Measurements from ENCODE around the gene SLC2A13. TPM values are rescaled to one million over a fixed set of nuclear protein-coding genes. Genes with fewer than 3 reads are reported as not detected.

The SLC2A13 gene
- total RNA-seq, 1 donor from 2014 or later: 11.6 TPM

DNA sequence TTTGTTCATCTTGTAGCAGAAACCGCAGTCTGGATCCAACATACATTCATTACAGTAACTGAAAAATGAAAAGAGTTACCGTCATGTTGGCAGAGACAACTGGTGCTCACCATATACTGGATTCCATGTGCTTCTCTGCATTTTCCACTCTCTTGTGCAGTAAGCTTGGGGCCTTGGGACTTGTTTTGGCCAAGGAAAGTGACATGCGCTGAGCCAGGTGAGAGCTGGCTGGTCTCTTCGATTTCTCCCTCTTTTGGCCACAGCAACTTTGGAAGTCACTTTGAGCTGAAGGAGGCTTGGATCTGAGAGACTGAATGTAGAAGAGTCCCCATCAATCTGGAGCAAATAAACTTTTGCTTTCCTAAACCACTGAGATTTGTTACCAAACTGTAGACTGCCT lies 275.7 kb downstream of the SLC2A13 start:
- intact Hi-C loops (cut with DNase I): no loop called here
- Histone ChIP-seq H3K4me3 (no peak overlapping the region), H3K4me1 (no peaks in the 10 kb centered on the region)

DNA sequence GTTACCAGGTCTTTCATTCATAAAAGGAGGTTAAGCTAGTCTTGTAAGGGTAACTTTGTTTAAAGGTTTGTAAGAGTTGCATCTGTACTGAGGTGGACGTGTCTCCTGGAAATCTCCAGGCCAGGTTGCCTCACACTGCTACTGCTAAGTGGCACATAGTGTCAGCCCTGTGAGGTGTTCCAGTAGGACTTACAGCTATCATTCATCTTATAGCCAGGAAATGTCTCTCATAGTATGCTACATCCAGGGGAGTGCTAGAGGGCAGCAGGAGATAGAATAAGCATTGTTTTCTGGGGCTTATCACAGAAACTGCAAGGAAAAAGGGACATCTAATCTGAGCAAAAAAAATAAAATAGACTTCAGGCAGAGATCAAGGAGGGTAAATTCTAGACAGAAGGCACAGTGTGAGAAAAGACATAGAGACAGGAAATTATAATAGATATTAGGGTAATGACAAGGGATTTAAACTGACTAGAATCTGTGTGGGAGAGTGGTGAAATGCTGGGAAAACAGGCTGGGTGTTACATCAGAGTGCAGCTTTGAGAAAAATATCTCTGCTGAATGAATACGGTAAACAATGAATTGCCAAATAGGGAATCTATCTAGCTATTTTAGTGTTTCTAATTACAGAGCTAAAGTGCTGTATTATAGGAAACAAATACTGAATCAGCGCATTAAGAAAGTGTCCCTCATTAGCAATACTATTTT lies 281.2 kb downstream of the SLC2A13 start:
- intact Hi-C loops (cut with DNase I): no loop called here
- Histone ChIP-seq H3K4me1 (no peaks in the 10 kb centered on the region), H3K9me3 (no peaks in the 10 kb centered on the region), H3K36me3 (no peaks in the 10 kb centered on the region), H3K4me3 (no peak overlapping the region), H3K27me3 (ENCODE audit: low read depth) (no peaks in the 10 kb centered on the region), H3K27ac (no peak overlapping the region)
- no peak for DNase-seq
- ATAC-seq: peak; percentile 51 to 88
- TF ChIP-seq, protein P1, sequence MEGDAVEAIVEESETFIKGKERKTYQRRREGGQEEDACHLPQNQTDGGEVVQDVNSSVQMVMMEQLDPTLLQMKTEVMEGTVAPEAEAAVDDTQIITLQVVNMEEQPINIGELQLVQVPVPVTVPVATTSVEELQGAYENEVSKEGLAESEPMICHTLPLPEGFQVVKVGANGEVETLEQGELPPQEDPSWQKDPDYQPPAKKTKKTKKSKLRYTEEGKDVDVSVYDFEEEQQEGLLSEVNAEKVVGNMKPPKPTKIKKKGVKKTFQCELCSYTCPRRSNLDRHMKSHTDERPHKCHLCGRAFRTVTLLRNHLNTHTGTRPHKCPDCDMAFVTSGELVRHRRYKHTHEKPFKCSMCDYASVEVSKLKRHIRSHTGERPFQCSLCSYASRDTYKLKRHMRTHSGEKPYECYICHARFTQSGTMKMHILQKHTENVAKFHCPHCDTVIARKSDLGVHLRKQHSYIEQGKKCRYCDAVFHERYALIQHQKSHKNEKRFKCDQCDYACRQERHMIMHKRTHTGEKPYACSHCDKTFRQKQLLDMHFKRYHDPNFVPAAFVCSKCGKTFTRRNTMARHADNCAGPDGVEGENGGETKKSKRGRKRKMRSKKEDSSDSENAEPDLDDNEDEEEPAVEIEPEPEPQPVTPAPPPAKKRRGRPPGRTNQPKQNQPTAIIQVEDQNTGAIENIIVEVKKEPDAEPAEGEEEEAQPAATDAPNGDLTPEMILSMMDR (IDR thresholded peaks at IDR 0.05): no peak

More for the DNA sequence above, 275.7 kb downstream of the SLC2A13 start:
- Histone ChIP-seq H3K27me3 (ENCODE audit: low read depth) (no peaks in the 10 kb centered on the region), H3K27ac (no peak overlapping the region), H3K9me3 (no peaks in the 10 kb centered on the region), H3K36me3 (no peaks in the 10 kb centered on the region)
- ATAC-seq: no peak
- TF ChIP-seq, protein P1 (IDR thresholded peaks at IDR 0.05): no peak
- DNase-seq: no peak

DNA sequence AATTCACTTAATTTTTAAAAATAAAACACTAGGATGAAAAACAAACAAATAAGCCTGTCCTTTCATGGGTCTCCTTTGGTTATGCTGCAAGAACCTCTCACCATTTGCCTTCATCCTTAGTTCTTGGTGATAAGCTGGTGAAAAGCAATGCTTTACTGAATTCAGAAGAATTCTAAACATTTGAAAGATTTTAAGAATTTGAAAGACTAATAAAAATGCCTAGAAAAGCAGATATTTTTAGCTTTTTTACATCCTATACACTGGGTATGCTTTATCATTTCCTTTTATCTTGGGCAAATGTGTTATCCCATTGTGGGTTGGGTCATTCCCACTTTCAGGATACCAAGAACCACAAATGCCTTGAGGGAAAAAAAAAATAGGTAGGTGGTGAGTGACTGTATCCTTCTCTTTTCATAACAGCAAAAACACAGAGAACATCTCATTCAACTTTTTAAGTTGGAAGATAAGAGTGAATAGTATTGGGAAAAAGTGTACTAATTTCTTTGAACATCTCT lies 289.2 kb downstream of the SLC2A13 start:
- ATAC-seq: no peak
- H3K4me1 ChIP-seq: no peaks in the 10 kb centered on the region
- no peak overlapping the region for H3K4me3 ChIP-seq
- no peak overlapping the region for H3K27ac ChIP-seq
- no peaks in the 10 kb centered on the region for H3K36me3 ChIP-seq
- TF ChIP-seq, protein P1 (IDR thresholded peaks at IDR 0.05): no peak
- DNase-seq: no peak
- intact Hi-C loops (cut with DNase I): no loop called here
- H3K27me3 ChIP-seq (ENCODE audit: low read depth): no peaks in the 10 kb centered on the region
- H3K9me3 ChIP-seq: no peaks in the 10 kb centered on the region

DNA sequence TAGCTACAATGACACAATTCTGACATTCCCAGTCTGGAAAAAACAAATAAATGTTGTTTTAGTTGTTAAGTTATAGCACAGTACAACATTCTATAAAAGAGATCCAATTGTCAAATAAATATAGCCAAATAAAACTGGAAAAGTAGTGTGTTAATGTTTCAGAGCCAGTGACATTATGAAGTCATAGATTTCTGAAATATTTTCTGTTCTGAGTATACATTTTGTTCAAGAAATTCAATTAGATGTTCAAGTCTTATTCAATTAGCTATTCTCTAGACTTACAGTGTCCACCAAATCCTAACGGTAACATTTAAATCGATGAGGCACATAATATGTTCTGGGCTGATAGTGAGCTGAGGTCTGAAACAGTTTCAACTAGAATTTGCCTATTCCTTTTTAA lies 290.1 kb downstream of the SLC2A13 start:
- TF ChIP-seq, protein P1 (IDR thresholded peaks at IDR 0.05): no peak
- Histone ChIP-seq H3K4me1 (no peaks in the 10 kb centered on the region), H3K9me3 (no peaks in the 10 kb centered on the region), H3K4me3 (no peak overlapping the region), H3K27ac (no peak overlapping the region), H3K36me3 (no peaks in the 10 kb centered on the region), H3K27me3 (ENCODE audit: low read depth) (no peaks in the 10 kb centered on the region)
- DNase-seq (no peak), ATAC-seq (no peak)
- intact Hi-C loops (cut with DNase I): no loop called here

DNA sequence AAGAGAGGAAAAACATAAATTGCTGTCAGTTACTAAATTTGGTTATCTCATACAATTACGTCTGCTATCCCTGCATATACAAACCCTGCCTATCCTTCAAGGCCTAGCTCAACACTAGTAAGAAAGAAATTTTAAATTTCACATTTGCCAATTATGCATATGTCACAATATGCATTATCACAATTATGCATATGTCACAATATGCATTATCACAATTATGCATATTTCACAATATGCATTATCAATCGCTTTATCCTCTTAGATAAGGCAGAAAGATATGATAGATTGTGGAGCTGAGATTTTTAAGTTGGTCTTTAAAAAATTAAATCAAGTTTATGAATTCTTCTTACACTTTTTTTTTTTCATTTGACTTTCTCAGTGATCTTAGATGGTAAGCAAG lies 291.3 kb downstream of the SLC2A13 start:
- ATAC-seq (no peak), DNase-seq (no peak)
- Histone ChIP-seq H3K9me3 (no peaks in the 10 kb centered on the region), H3K4me3 (no peak overlapping the region), H3K27me3 (ENCODE audit: low read depth) (no peaks in the 10 kb centered on the region), H3K36me3 (no peaks in the 10 kb centered on the region), H3K27ac (no peak overlapping the region), H3K4me1 (no peaks in the 10 kb centered on the region)
- intact Hi-C loops (cut with DNase I): no loop called here
- TF ChIP-seq, protein P1 (IDR thresholded peaks at IDR 0.05): no peak

Measured in lower lobe of right lung (tissue), 2 donors.